Thoracic aorta (tissue), 2 donors: ENCODE data around the gene ZNF629. TPM values are rescaled to one million over a fixed set of nuclear protein-coding genes. Genes with fewer than 3 reads are reported as not detected.

ENCODE experiments used
- ATAC-seq: fragments of 150-250 bp; one replicate; pipeline ENCODE4 v1.8.0; 2017; ENCODE audit warnings: low read depth; ENCODE audit not compliant: insufficient number of reproducible peaks, low FRiP score
- DNase-seq: peaks from one replicate; pipeline ENCODE4 v3.0.0-alpha.2; 2020; ENCODE audit warnings: low spot score
- H3K27ac ChIP-seq, 2 donors: fragments of 200-600 bp; sonication (generic); 1 replicate in 1 of 2; 2 replicates in 1 of 2; pipeline ENCODE4 v1.5.1; 2016; ENCODE audit warnings: mild to moderate bottlenecking in 2 of 2, moderate library complexity in 2 of 2
- H3K27me3 ChIP-seq: fragments of 200-600 bp; sonication (generic); replicated peaks from 2 replicates; pipeline ENCODE4 v1.6.0; 2016; ENCODE audit warnings: mild to moderate bottlenecking; ENCODE audit not compliant: insufficient read depth
- H3K36me3 ChIP-seq: fragments of 200-600 bp; sonication (generic); one replicate; pipeline ENCODE4 v1.5.1; 2016
- H3K4me1 ChIP-seq, 2 donors: fragments of 200-600 bp; sonication (generic); 1 replicate in 1 of 2; 2 replicates in 1 of 2; pipeline versions ENCODE4 v1.5.1 to v1.6.0; 2016; ENCODE audit warnings: low read depth in 2 of 2, mild to moderate bottlenecking in 1 of 2; ENCODE audit not compliant: control insufficient read depth in 1 of 2
- H3K4me3 ChIP-seq: fragments of 200-600 bp; sonication (generic); 2 replicates; pipeline ENCODE4 v1.5.1; 2016; ENCODE audit warnings: mild to moderate bottlenecking
- H3K9me3 ChIP-seq: fragments of 200-600 bp; sonication (generic); 2 replicates; pipeline ENCODE4 v1.5.1; 2016
- CTCF ChIP-seq: fragments of 200-600 bp; sonication (generic); IDR thresholded peaks from one replicate; pipeline ENCODE4 v1.5.1; 2019; ENCODE audit warnings: antibody characterized with exemption
- total RNA-seq, 2 donors: library from RNA; depleted of rRNA; stranded (reverse); fragments of >200 nt; gene quantifications; one replicate each; pipeline versions ENCODE4 v1.1.0 to v1.2.3, GENCODE V29; 2016

The ZNF629 gene
- total RNA-seq, 2 donors from 2014 or later = 10.7 to 18.8 TPM

- H3K36me3 ChIP-seq = peaks cover 9% of the 10 kb centered on the region
- DNase-seq (no peak), ATAC-seq (no peak)
- H3K4me3 ChIP-seq = peak overlapping the region; percentile 85
- no peaks in the 10 kb centered on the region for H3K9me3 ChIP-seq
- no peaks in the 10 kb centered on the region for H3K27me3 ChIP-seq
- H3K4me1 ChIP-seq = peaks cover 3 to 15% of the 10 kb centered on the region in 2 donors
- H3K27ac ChIP-seq = peak overlapping the region; percentile 77 to 88
- no peak for TF ChIP-seq CTCF
Observed at GRCh38 chr16:30747331-30747730, 39.7 kb downstream of the ZNF629 start.

GRCh38 chr16:30746638-30747175, 40.3 kb downstream of the ZNF629 start:
- ATAC-seq (no peak), DNase-seq (no peak)
- Histone ChIP-seq H3K27me3 (no peaks in the 10 kb centered on the region), H3K4me3 (no peak overlapping the region), H3K9me3 (no peaks in the 10 kb centered on the region), H3K4me1 (peaks cover 4 to 20% of the 10 kb centered on the region in 2 donors), H3K36me3 (peaks cover 6% of the 10 kb centered on the region), H3K27ac (peak overlapping the region in 1 of 2 donors; percentile 77)
- no peak for TF ChIP-seq CTCF

DNA sequence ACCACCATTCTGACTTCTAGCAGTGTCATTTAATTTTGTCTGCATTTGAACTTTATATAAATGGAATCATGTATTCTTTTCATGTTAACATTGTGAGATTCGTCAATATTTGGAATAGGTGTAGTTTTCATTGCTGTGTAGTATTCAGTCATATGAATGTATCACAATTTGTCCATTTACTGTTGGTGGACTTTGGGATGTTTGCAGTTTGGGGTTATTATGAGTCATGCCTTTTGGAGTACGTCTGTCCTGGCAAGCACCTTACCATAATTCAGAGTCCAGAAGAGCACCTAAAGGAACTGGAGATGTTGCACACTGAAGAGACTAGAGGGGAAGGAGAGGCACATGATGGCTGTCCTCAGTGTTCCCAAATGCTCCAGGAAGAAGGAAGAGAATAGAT, 41.9 kb downstream of the ZNF629 start:
- no peak for TF ChIP-seq CTCF
- Histone ChIP-seq H3K4me3 (no peak overlapping the region), H3K27me3 (no peaks in the 10 kb centered on the region), H3K27ac (no peak overlapping the region), H3K36me3 (no peaks in the 10 kb centered on the region), H3K9me3 (no peaks in the 10 kb centered on the region), H3K4me1 (peaks cover 15 to 36% of the 10 kb centered on the region in 2 donors)
- ATAC-seq (no peak), DNase-seq (no peak)

- ATAC-seq (no peak), DNase-seq (no peak)
- H3K4me3 ChIP-seq = no peak overlapping the region
- no peak for TF ChIP-seq CTCF
- no peak overlapping the region for H3K27ac ChIP-seq
- H3K9me3 ChIP-seq = no peaks in the 10 kb centered on the region
- peaks cover 4% of the 10 kb centered on the region for H3K36me3 ChIP-seq
- H3K27me3 ChIP-seq = no peaks in the 10 kb centered on the region
- peaks cover 16 to 35% of the 10 kb centered on the region in 2 donors for H3K4me1 ChIP-seq
Observed at GRCh38 chr16:30744183-30744582, 42.8 kb downstream of the ZNF629 start.

GRCh38 chr16:30743716-30744115, 43.3 kb downstream of the ZNF629 start:
- H3K27ac ChIP-seq = no peak overlapping the region

More at GRCh38 chr16:30743716-30744115, 43.3 kb downstream of the ZNF629 start:
- TF ChIP-seq CTCF = no peak
- H3K27me3 ChIP-seq = no peaks in the 10 kb centered on the region
- peaks cover 9% of the 10 kb centered on the region for H3K36me3 ChIP-seq
- H3K9me3 ChIP-seq = no peaks in the 10 kb centered on the region
- no peak for DNase-seq
- no peak for ATAC-seq
- H3K4me1 ChIP-seq = peaks cover 16 to 34% of the 10 kb centered on the region in 2 donors
- no peak overlapping the region for H3K4me3 ChIP-seq
